Progenitor cell of endocrine pancreas (in vitro differentiated cells): ENCODE data around the gene A4GALT. TPM values are rescaled to one million over a fixed set of nuclear protein-coding genes. Genes with fewer than 3 reads are reported as not detected.

Experiments
- DNase-seq: peaks from one replicate; pipeline ENCODE4 v3.0.0; 2021; ENCODE audit warnings: low spot score; ENCODE audit not compliant: unreplicated experiment
- H3K27ac Mint-ChIP-seq: 2 replicates; pipeline ENCODE4 v1.8.0; 2021; ENCODE audit warnings: mild to moderate bottlenecking, moderate library complexity, mixed read lengths
- H3K27me3 Mint-ChIP-seq: 2 replicates; pipeline ENCODE4 v1.8.0; 2021; ENCODE audit warnings: mixed read lengths
- H3K36me3 Mint-ChIP-seq: 2 replicates; pipeline ENCODE4 v1.8.0; 2022; ENCODE audit warnings: mixed read lengths; ENCODE audit not compliant: insufficient read depth
- H3K4me1 Mint-ChIP-seq: 2 replicates; pipeline ENCODE4 v1.8.0; 2021; ENCODE audit warnings: low read depth, mixed read lengths
- H3K4me3 Mint-ChIP-seq: 2 replicates; pipeline ENCODE4 v1.8.0; 2021; ENCODE audit warnings: low read depth, mild to moderate bottlenecking, moderate library complexity, mixed read lengths
- H3K9me3 Mint-ChIP-seq: 2 replicates; pipeline ENCODE4 v1.8.0; 2021; ENCODE audit warnings: low read depth, mixed read lengths
- total RNA-seq: library from RNA; stranded (reverse); gene quantifications from 2 replicates; pipeline ENCODE4 v1.2.1, GENCODE V29; 2021
- TF ChIP-seq, protein P1 (sequence below): fragments of 200-600 bp; sonication (generic); IDR thresholded peaks from one replicate; pipeline ENCODE4 v1.5.0; 2021; ENCODE audit warnings: antibody characterized with exemption, mild to moderate bottlenecking; ENCODE audit not compliant: unreplicated experiment

The A4GALT gene
- total RNA-seq, 1 donor from 2014 or later, result 1.1 TPM

DNA sequence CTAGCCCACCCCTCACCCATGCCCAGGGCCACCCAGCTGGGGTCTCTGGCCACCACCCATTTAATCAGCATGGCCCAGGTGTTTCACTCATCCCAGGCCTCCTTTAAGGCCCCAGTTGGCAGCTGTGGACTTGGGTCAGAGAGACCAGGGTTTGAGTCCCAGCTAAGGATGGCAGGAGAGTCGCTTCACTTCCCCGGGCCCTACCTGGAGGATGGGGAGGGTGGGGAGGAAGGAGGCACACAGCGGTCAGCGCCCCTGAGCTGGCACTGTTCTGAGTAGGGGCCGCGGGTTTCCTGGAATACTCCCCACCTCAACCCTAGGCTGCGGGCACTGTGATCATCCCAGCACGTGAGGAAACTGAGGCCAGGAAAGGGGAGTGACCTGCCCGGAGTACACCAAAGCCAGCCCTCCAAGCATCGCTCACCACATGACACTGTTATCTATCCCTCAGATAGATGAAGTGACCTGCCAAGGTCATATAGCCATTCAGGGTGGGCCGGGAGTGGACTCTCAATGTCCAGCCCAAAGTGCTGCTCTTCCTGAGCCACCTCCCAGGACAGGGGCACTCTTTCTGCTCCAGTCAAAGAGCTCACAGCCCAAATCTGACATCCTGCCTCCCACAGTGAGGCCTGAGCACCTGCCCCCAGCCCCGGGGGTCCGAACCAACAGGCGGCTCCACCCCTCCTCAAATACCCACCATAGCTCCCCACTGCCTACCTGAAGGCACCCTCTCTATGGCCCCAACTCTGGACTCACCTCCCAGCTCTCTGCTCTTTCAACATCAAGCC lies 76.8 kb downstream of the A4GALT start:
- no peak for DNase-seq
- Mint-ChIP-seq H3K4me3 (no peak overlapping the region), H3K36me3 (no peaks in the 10 kb centered on the region), H3K27me3 (no peaks in the 10 kb centered on the region), H3K27ac (no peak overlapping the region), H3K4me1 (peaks cover 20% of the 10 kb centered on the region), H3K9me3 (no peaks in the 10 kb centered on the region)
- TF ChIP-seq, protein P1, sequence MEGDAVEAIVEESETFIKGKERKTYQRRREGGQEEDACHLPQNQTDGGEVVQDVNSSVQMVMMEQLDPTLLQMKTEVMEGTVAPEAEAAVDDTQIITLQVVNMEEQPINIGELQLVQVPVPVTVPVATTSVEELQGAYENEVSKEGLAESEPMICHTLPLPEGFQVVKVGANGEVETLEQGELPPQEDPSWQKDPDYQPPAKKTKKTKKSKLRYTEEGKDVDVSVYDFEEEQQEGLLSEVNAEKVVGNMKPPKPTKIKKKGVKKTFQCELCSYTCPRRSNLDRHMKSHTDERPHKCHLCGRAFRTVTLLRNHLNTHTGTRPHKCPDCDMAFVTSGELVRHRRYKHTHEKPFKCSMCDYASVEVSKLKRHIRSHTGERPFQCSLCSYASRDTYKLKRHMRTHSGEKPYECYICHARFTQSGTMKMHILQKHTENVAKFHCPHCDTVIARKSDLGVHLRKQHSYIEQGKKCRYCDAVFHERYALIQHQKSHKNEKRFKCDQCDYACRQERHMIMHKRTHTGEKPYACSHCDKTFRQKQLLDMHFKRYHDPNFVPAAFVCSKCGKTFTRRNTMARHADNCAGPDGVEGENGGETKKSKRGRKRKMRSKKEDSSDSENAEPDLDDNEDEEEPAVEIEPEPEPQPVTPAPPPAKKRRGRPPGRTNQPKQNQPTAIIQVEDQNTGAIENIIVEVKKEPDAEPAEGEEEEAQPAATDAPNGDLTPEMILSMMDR, result no peak

DNA sequence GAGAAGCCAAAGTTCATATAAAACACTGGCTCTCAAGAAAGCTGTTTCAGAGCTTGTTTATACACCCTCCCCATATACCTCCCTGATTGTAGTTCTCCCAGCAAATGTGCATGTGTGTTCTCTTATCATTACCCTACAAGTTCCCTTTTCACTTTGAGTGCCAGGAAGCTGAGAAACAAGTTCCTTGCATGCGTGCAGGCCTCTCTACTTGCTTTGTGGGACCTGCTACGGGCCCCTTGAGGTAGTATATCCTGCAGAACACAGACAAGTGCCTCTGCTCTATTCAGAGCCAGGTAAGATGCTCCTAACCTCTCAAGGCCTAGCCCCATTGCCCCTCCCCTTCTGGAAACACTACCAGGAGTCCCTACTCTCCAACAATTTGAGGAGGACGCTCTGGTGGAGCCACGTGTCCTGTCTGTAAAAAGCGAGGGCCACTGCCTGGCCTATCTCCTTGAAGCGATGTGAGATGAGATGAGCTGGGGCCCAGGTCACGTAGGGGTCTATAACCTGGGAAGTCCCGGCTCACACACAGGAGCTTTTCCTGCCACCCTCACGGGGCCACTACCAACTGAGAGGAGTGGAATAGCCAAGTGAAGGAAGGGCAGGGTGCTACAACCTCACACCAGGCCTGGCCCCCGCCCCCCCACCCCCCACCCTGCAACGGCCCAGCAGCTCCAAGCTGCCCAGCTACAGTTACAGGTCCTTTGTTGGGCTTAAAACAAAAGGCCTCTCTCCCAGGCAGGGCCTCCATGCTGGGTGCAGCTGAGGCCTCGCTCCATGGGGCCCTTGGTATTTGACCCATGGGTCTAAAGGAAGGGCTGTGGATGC lies 77.7 kb downstream of the A4GALT start:
- DNase-seq, result no peak
- Mint-ChIP-seq H3K27me3 (no peaks in the 10 kb centered on the region), H3K9me3 (no peaks in the 10 kb centered on the region), H3K36me3 (no peaks in the 10 kb centered on the region), H3K4me1 (peaks cover 18% of the 10 kb centered on the region), H3K27ac (no peak overlapping the region), H3K4me3 (no peak overlapping the region)
- TF ChIP-seq, protein P1, result no peak

Other genes with a start within 250 kb of the A4GALT start
- gene RRP7A, start 201.1 kb downstream of the A4GALT start, total RNA-seq, result 58.3 and 59.1 TPM in 2 replicates
- 0.69 and 1.0 TPM in 2 replicates for gene SERHL2, start 166.9 kb downstream of the A4GALT start, total RNA-seq
- 77.5 and 82.4 TPM in 2 replicates for gene POLDIP3, start 106.0 kb downstream of the A4GALT start, total RNA-seq
- 0.40 and 0.89 TPM in 2 replicates for gene ATP5MGL, start 80.3 kb downstream of the A4GALT start, total RNA-seq
- 77.3 and 85.9 TPM in 2 replicates for gene CYB5R3, start 71.5 kb downstream of the A4GALT start, total RNA-seq
- 26.3 and 26.7 TPM in 2 replicates for gene ARFGAP3, start 136.4 kb upstream of the A4GALT start, total RNA-seq